ENCODE data around the gene MAD2L1BP. TPM values are rescaled to one million over a fixed set of nuclear protein-coding genes. Genes with fewer than 3 reads are reported as not detected.

Gene MAD2L1BP
- total RNA-seq, 1 experiment from 2014 or later, result 46.3 TPM

DNA sequence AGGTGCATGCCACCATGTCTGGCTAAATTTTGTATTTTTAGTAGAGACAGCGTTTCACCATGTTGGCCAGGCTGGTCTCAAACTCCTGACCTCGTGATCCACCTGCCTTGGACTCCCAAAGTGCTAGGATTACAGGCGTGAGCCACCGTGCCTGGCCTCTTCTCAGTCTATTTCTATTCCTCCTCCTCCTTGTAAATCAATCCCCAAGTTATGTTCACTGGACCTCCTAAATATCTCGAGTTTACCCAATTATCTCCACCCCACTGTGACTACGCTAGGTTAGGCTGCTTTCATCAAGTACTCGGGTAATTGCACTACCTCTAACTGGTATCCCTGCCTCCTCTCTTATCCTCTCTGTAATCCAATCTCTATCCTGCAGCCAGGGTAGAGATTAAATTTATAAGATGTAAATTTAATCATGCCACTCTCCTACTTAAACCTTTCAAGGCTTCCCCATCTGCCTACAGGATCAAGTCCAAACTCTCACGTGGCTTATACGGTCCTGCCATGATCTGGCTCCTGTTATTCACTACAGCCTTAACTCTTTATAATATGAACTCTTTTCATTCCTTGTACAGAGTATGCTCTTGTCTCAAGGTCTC is 837 bp upstream of the MAD2L1BP start:
- H3K4me2 ChIP-seq (ENCODE audit: insufficient read depth, insufficient read length, low read length), result no peak overlapping the region
- no peaks in the 10 kb centered on the region for H3K27me3 Mint-ChIP-seq (ENCODE audit: low read depth)
- no peak overlapping the region for H4K8ac ChIP-seq (replicated peaks; ENCODE audit: insufficient read length, low read depth, low read length)

More for the DNA sequence above, 837 bp upstream of the MAD2L1BP start:
- DNase-seq, result no peak
- Histone ChIP-seq H3K23me2 (ENCODE audit: insufficient read length, low read depth, low read length, poor library complexity, severe bottlenecking) (peaks cover 6% of the 10 kb centered on the region), H3K4me1 (ENCODE audit: insufficient read depth, low read length) (no peaks in the 10 kb centered on the region; the same call in 1 of the 2 replicates), H3K27ac (ENCODE audit: insufficient read length, low read depth, low read length) (no peak overlapping the region), H3T11ph (ENCODE audit: low read length) (no peak overlapping the region), H2BK5ac (ENCODE audit: insufficient read length, low read length) (no peak overlapping the region), H3K4ac (ENCODE audit: low read depth, low read length) (no peak overlapping the region), H3K27me3 (ENCODE audit: insufficient read depth, low read length) (no peaks in the 10 kb centered on the region), H2AK5ac (ENCODE audit: insufficient read length, low read length) (no peak overlapping the region), H3K23ac (ENCODE audit: insufficient read length, low read depth, low read length) (no peak overlapping the region), H3K79me1 (ENCODE audit: insufficient read depth, low read depth, low read length, poor library complexity, severe bottlenecking) (peaks cover 3% of the 10 kb centered on the region), H3K14ac (ENCODE audit: insufficient read depth, low read length) (no peak overlapping the region), H2BK12ac (ENCODE audit: insufficient read length, low read depth, low read length) (no peak overlapping the region), H2BK15ac (ENCODE audit: low read depth, low read length) (no peak overlapping the region), H3K79me2 (ENCODE audit: insufficient read depth, low read length) (peaks cover 9% of the 10 kb centered on the region; the same call in 1 of the 2 replicates), H4K91ac (ENCODE audit: insufficient read length, low read depth, low read length) (no peak overlapping the region), H2BK20ac (ENCODE audit: low read depth, low read length, poor library complexity, severe bottlenecking) (no peak overlapping the region), H2AFZ (ENCODE audit: low read length) (no peak overlapping the region), H3K9ac (ENCODE audit: extremely low read depth, insufficient read length, low read length) (no peak overlapping the region), H3K9me3 (ENCODE audit: control insufficient read depth, low read depth, low read length) (no peaks in the 10 kb centered on the region), H3K18ac (ENCODE audit: insufficient read length, low read depth, low read length) (no peak overlapping the region), H4K20me1 (ENCODE audit: control insufficient read depth, insufficient read depth, insufficient read length) (no peaks in the 10 kb centered on the region), H3K56ac (ENCODE audit: insufficient read length, low read depth, low read length) (no peak overlapping the region), H2BK120ac (ENCODE audit: low read depth, low read length, poor library complexity, severe bottlenecking) (no peak overlapping the region), H4K5ac (ENCODE audit: insufficient read length, low read depth, low read length) (no peak overlapping the region)
- peak overlapping the region in 1 of 3 experiments; percentile 97; a peak in 1 of 7 replicates for H3K27ac Mint-ChIP-seq
- peak overlapping the region; percentile 94 to 96; a peak in 4 of 5 replicates for H3K4me3 Mint-ChIP-seq
- H3K36me3 Mint-ChIP-seq (ENCODE audit: insufficient read depth in 1 of 3, low read depth in 3 of 3), result peaks cover 9 to 33% (median 28%) of the 10 kb centered on the region in 3 experiments; a peak in 6 of 7 replicates
- TF ChIP-seq, protein P1, sequence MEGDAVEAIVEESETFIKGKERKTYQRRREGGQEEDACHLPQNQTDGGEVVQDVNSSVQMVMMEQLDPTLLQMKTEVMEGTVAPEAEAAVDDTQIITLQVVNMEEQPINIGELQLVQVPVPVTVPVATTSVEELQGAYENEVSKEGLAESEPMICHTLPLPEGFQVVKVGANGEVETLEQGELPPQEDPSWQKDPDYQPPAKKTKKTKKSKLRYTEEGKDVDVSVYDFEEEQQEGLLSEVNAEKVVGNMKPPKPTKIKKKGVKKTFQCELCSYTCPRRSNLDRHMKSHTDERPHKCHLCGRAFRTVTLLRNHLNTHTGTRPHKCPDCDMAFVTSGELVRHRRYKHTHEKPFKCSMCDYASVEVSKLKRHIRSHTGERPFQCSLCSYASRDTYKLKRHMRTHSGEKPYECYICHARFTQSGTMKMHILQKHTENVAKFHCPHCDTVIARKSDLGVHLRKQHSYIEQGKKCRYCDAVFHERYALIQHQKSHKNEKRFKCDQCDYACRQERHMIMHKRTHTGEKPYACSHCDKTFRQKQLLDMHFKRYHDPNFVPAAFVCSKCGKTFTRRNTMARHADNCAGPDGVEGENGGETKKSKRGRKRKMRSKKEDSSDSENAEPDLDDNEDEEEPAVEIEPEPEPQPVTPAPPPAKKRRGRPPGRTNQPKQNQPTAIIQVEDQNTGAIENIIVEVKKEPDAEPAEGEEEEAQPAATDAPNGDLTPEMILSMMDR (conservative IDR thresholded peaks at IDR 0.05), result no peak
- no CpG with 5 or more reads among the region's 9 CpGs for WGBS (ENCODE audit: extremely low coverage, insufficient read length, low lambda C conversion rate)
- H3K4me1 Mint-ChIP-seq, result peaks cover 27 to 28% of the 10 kb centered on the region in 2 experiments
- no peaks in the 10 kb centered on the region; a peak in 1 of 5 replicates for H3K9me3 Mint-ChIP-seq
